ENCODE measurements around the gene GPR17.
A peak's percentile ranks its signal among the peaks of the same experiment; 100 is the strongest.

GPR17 gene

GRCh38 chr2:127648321-127648720, 2.4 kb downstream of the GPR17 start:
- Histone ChIP-seq H3K4me3 (ENCODE audit: low read depth in 1 of 2, low read length in 2 of 2) (no peak overlapping the region), H3K27me3 (ENCODE audit: low read depth, low read length) (no peaks in the 10 kb centered on the region), H3K4me1 (ENCODE audit: control insufficient read depth in 1 of 2, insufficient read depth in 2 of 2, low read length in 2 of 2) (peaks cover 15 to 93% of the 10 kb centered on the region in 2 donors), H3K27ac (ENCODE audit: low read length) (no peak overlapping the region), H3K36me3 (ENCODE audit: control insufficient read depth in 1 of 2, insufficient read depth in 2 of 2, low read length in 2 of 2) (no peaks in the 10 kb centered on the region), H3K9me3 (ENCODE audit: control insufficient read depth in 1 of 2, low read length in 2 of 2) (no peaks in the 10 kb centered on the region)

GRCh38 chr2:127649100-127649611, 3.2 kb downstream of the GPR17 start:
- H3K9me3 ChIP-seq (ENCODE audit: control insufficient read depth in 1 of 2, low read length in 2 of 2): no peaks in the 10 kb centered on the region
- no peaks in the 10 kb centered on the region for H3K36me3 ChIP-seq (ENCODE audit: control insufficient read depth in 1 of 2, insufficient read depth in 2 of 2, low read length in 2 of 2)
- H3K27ac ChIP-seq (ENCODE audit: low read length): no peak overlapping the region
- no peaks in the 10 kb centered on the region for H3K27me3 ChIP-seq (ENCODE audit: low read depth, low read length)
- H3K4me1 ChIP-seq (ENCODE audit: control insufficient read depth in 1 of 2, insufficient read depth in 2 of 2, low read length in 2 of 2): peaks cover 15 to 93% of the 10 kb centered on the region in 2 donors
- peak overlapping the region in 1 of 2 donors; percentile 34 for H3K4me3 ChIP-seq (ENCODE audit: low read depth in 1 of 2, low read length in 2 of 2)

- Histone ChIP-seq H3K27me3 (ENCODE audit: low read depth, low read length) (no peaks in the 10 kb centered on the region), H3K4me1 (ENCODE audit: control insufficient read depth in 1 of 2, insufficient read depth in 2 of 2, low read length in 2 of 2) (peaks cover 15 to 93% of the 10 kb centered on the region in 2 donors), H3K36me3 (ENCODE audit: control insufficient read depth in 1 of 2, insufficient read depth in 2 of 2, low read length in 2 of 2) (no peaks in the 10 kb centered on the region), H3K9me3 (ENCODE audit: control insufficient read depth in 1 of 2, low read length in 2 of 2) (no peaks in the 10 kb centered on the region), H3K4me3 (ENCODE audit: low read depth in 1 of 2, low read length in 2 of 2) (peak overlapping the region in 1 of 2 donors; percentile 34), H3K27ac (ENCODE audit: low read length) (no peak overlapping the region)
Measured at GRCh38 chr2:127649684-127650040, 3.7 kb downstream of the GPR17 start.

- peak overlapping the region in 1 of 2 donors; percentile 34 for H3K4me3 ChIP-seq (ENCODE audit: low read depth in 1 of 2, low read length in 2 of 2)
- no peaks in the 10 kb centered on the region for H3K36me3 ChIP-seq (ENCODE audit: control insufficient read depth in 1 of 2, insufficient read depth in 2 of 2, low read length in 2 of 2)
- peaks cover 15 to 97% of the 10 kb centered on the region in 2 donors for H3K4me1 ChIP-seq (ENCODE audit: control insufficient read depth in 1 of 2, insufficient read depth in 2 of 2, low read length in 2 of 2)
- no peak overlapping the region for H3K27ac ChIP-seq (ENCODE audit: low read length)
- no peaks in the 10 kb centered on the region for H3K27me3 ChIP-seq (ENCODE audit: low read depth, low read length)
- H3K9me3 ChIP-seq (ENCODE audit: control insufficient read depth in 1 of 2, low read length in 2 of 2): no peaks in the 10 kb centered on the region
Measured at GRCh38 chr2:127650041-127650784, 4.3 kb downstream of the GPR17 start.

- no peaks in the 10 kb centered on the region for H3K27me3 ChIP-seq (ENCODE audit: low read depth, low read length)
- H3K4me3 ChIP-seq (ENCODE audit: low read depth in 1 of 2, low read length in 2 of 2): peak overlapping the region in 1 of 2 donors; percentile 33
- H3K27ac ChIP-seq (ENCODE audit: low read length): no peak overlapping the region
- H3K9me3 ChIP-seq (ENCODE audit: control insufficient read depth in 1 of 2, low read length in 2 of 2): no peaks in the 10 kb centered on the region
- H3K36me3 ChIP-seq (ENCODE audit: control insufficient read depth in 1 of 2, insufficient read depth in 2 of 2, low read length in 2 of 2): no peaks in the 10 kb centered on the region
- peaks cover 15 to 97% of the 10 kb centered on the region in 2 donors for H3K4me1 ChIP-seq (ENCODE audit: control insufficient read depth in 1 of 2, insufficient read depth in 2 of 2, low read length in 2 of 2)
Measured at GRCh38 chr2:127650785-127651380, 4.9 kb downstream of the GPR17 start.

- Histone ChIP-seq H3K4me3 (ENCODE audit: low read depth in 1 of 2, low read length in 2 of 2) (peak overlapping the region in 1 of 2 donors; percentile 33), H3K36me3 (ENCODE audit: control insufficient read depth in 1 of 2, insufficient read depth in 2 of 2, low read length in 2 of 2) (no peaks in the 10 kb centered on the region), H3K27ac (ENCODE audit: low read length) (peak overlapping the region; percentile 31), H3K9me3 (ENCODE audit: control insufficient read depth in 1 of 2, low read length in 2 of 2) (no peaks in the 10 kb centered on the region), H3K4me1 (ENCODE audit: control insufficient read depth in 1 of 2, insufficient read depth in 2 of 2, low read length in 2 of 2) (peaks cover 15 to 95% of the 10 kb centered on the region in 2 donors), H3K27me3 (ENCODE audit: low read depth, low read length) (no peaks in the 10 kb centered on the region)
Measured at GRCh38 chr2:127651381-127651809, 5.4 kb downstream of the GPR17 start.

- Histone ChIP-seq H3K4me3 (ENCODE audit: low read depth in 1 of 2, low read length in 2 of 2) (peak overlapping the region in 1 of 2 donors; percentile 33), H3K9me3 (ENCODE audit: control insufficient read depth in 1 of 2, low read length in 2 of 2) (no peaks in the 10 kb centered on the region), H3K27me3 (ENCODE audit: low read depth, low read length) (no peaks in the 10 kb centered on the region), H3K4me1 (ENCODE audit: control insufficient read depth in 1 of 2, insufficient read depth in 2 of 2, low read length in 2 of 2) (peaks cover 15 to 95% of the 10 kb centered on the region in 2 donors), H3K27ac (ENCODE audit: low read length) (peak overlapping the region; percentile 31), H3K36me3 (ENCODE audit: control insufficient read depth in 1 of 2, insufficient read depth in 2 of 2, low read length in 2 of 2) (peaks cover 0 to 4% of the 10 kb centered on the region in 2 donors)
Measured at GRCh38 chr2:127651971-127652550, 6.1 kb downstream of the GPR17 start.

- Histone ChIP-seq H3K36me3 (ENCODE audit: control insufficient read depth in 1 of 2, insufficient read depth in 2 of 2, low read length in 2 of 2) (peaks cover 0 to 12% of the 10 kb centered on the region in 2 donors), H3K4me3 (ENCODE audit: low read depth in 1 of 2, low read length in 2 of 2) (no peak overlapping the region), H3K27me3 (ENCODE audit: low read depth, low read length) (no peaks in the 10 kb centered on the region), H3K4me1 (ENCODE audit: control insufficient read depth in 1 of 2, insufficient read depth in 2 of 2, low read length in 2 of 2) (peaks cover 15 to 95% of the 10 kb centered on the region in 2 donors), H3K27ac (ENCODE audit: low read length) (peak overlapping the region; percentile 31), H3K9me3 (ENCODE audit: control insufficient read depth in 1 of 2, low read length in 2 of 2) (no peaks in the 10 kb centered on the region)
Measured at GRCh38 chr2:127652786-127653357, 6.9 kb downstream of the GPR17 start.

GRCh38 chr2:127653421-127654083, 7.6 kb downstream of the GPR17 start:
- H3K9me3 ChIP-seq (ENCODE audit: control insufficient read depth in 1 of 2, low read length in 2 of 2): no peaks in the 10 kb centered on the region
- H3K27me3 ChIP-seq (ENCODE audit: low read depth, low read length): no peaks in the 10 kb centered on the region
- H3K4me3 ChIP-seq (ENCODE audit: low read depth in 1 of 2, low read length in 2 of 2): no peak overlapping the region
- peaks cover 15 to 95% of the 10 kb centered on the region in 2 donors for H3K4me1 ChIP-seq (ENCODE audit: control insufficient read depth in 1 of 2, insufficient read depth in 2 of 2, low read length in 2 of 2)
- no peak overlapping the region for H3K27ac ChIP-seq (ENCODE audit: low read length)
- H3K36me3 ChIP-seq (ENCODE audit: control insufficient read depth in 1 of 2, insufficient read depth in 2 of 2, low read length in 2 of 2): peaks cover 0 to 13% of the 10 kb centered on the region in 2 donors

- H3K4me3 ChIP-seq (ENCODE audit: low read depth in 1 of 2, low read length in 2 of 2): peak overlapping the region in 1 of 2 donors; percentile 17
- H3K9me3 ChIP-seq (ENCODE audit: control insufficient read depth in 1 of 2, low read length in 2 of 2): no peaks in the 10 kb centered on the region
- H3K27me3 ChIP-seq (ENCODE audit: low read depth, low read length): no peaks in the 10 kb centered on the region
- H3K4me1 ChIP-seq (ENCODE audit: control insufficient read depth in 1 of 2, insufficient read depth in 2 of 2, low read length in 2 of 2): peaks cover 15 to 97% of the 10 kb centered on the region in 2 donors
- no peak overlapping the region for H3K27ac ChIP-seq (ENCODE audit: low read length)
- H3K36me3 ChIP-seq (ENCODE audit: control insufficient read depth in 1 of 2, insufficient read depth in 2 of 2, low read length in 2 of 2): peaks cover 0 to 13% of the 10 kb centered on the region in 2 donors
Measured at GRCh38 chr2:127654084-127654837, 8.3 kb downstream of the GPR17 start.
